ENCODE data around the gene POLDIP2. TPM values are rescaled to one million over a fixed set of nuclear protein-coding genes. Genes with fewer than 3 reads are reported as not detected.
A peak's percentile ranks its signal among the peaks of the same experiment; 100 is the strongest.

The POLDIP2 gene, protein sequence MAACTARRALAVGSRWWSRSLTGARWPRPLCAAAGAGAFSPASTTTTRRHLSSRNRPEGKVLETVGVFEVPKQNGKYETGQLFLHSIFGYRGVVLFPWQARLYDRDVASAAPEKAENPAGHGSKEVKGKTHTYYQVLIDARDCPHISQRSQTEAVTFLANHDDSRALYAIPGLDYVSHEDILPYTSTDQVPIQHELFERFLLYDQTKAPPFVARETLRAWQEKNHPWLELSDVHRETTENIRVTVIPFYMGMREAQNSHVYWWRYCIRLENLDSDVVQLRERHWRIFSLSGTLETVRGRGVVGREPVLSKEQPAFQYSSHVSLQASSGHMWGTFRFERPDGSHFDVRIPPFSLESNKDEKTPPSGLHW
- polyA plus RNA-seq (ENCODE audit: insufficient read depth in 1 of 5, insufficient read length in 5 of 5, low replicate concordance in 1 of 5): 10 to 100 TPM; 56.2 to 68.3 (median 58.9) TPM
- long read RNA-seq, donor 1, transcript POLDIP2-201 (11 exons, 2,121 nt): major isoform, 24 of 29 reads
- long read RNA-seq, donor 1, partial matches to known transcripts: 5 of 29 reads
- long read RNA-seq, donor 1, other reads (novel, unspliced or antisense): 0 of 29 reads
- long read RNA-seq, donor 2, transcript POLDIP2-201 (11 exons, 2,121 nt): major isoform, 21 of 21 reads
- long read RNA-seq, donor 2, partial matches to known transcripts: 0 of 21 reads
- long read RNA-seq, donor 2, other reads (novel, unspliced or antisense): 0 of 21 reads
- long read RNA-seq, donor 3, transcript POLDIP2-201 (11 exons, 2,121 nt): major isoform, 23 of 29 reads
- long read RNA-seq, donor 3, partial matches to known transcripts: 6 of 29 reads
- long read RNA-seq, donor 3, other reads (novel, unspliced or antisense): 0 of 29 reads
- long read RNA-seq, donor 4, transcript POLDIP2-201 (11 exons, 2,121 nt): major isoform, 8 of 8 reads
- long read RNA-seq, donor 4, partial matches to known transcripts: 0 of 8 reads
- long read RNA-seq, donor 4, other reads (novel, unspliced or antisense): 0 of 8 reads
- long read RNA-seq, donor 5, transcript POLDIP2-201 (11 exons, 2,121 nt): major isoform, 26 of 26 reads
- long read RNA-seq, donor 5, partial matches to known transcripts: 0 of 26 reads
- long read RNA-seq, donor 5, other reads (novel, unspliced or antisense): 0 of 26 reads
- long read RNA-seq, donor 6, transcript POLDIP2-201 (11 exons, 2,121 nt): major isoform, 20 of 20 reads
- long read RNA-seq, donor 6, partial matches to known transcripts: 0 of 20 reads
- long read RNA-seq, donor 6, other reads (novel, unspliced or antisense): 0 of 20 reads
- long read RNA-seq, donor 7, transcript POLDIP2-201 (11 exons, 2,121 nt): major isoform, 25 of 66 reads
- long read RNA-seq, donor 7, partial matches to known transcripts: 41 of 66 reads
- long read RNA-seq, donor 7, other reads (novel, unspliced or antisense): 0 of 66 reads
- long read RNA-seq, donor 8, transcript POLDIP2-201 (11 exons, 2,121 nt): major isoform, 9 of 9 reads
- long read RNA-seq, donor 8, partial matches to known transcripts: 0 of 9 reads
- long read RNA-seq, donor 8, other reads (novel, unspliced or antisense): 0 of 9 reads

DNA sequence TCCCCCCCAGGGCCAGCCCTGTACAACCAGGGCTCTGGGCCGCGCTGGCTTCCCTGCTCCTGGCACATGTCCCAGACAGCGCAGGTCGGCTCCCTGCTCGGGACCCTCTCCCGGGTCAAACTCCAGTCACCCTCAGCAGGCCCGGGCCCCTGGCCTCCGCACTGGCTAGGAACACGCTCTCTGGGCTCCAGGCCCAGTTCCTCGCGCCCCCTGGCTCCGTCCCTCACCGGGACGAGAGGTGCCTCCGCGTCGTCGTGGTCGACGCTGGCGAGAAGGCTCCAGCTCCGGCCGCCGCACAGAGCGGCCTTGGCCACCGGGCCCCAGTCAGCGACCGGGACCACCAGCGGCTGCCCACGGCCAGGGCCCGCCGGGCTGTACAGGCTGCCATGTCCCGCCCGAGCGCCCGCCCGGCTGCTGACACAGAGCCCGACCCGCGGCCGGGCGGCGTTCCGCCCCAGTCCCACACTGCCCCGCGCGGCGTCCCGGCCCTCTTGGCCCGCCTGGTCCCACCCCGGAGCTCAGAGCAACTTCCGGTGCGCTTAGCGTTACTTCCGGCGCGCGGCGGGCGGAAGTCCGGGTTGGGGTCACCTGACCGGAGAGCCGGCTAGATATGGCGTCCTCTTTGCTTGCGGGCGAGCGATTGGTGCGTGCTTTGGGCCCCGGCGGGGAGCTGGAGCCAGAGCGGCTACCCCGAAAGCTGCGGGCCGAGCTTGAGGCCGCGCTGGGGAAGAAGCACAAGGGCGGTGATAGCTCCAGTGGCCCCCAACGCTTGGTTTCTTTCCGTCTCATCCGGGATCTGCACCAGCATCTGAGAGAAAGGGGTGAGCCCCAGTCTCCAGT is at the start of gene POLDIP2:
Gene POLDIP2, minus strand, starts transcription at position 467 of the 840 bp plus-strand sequence. Its CDS starts 79 bp downstream, at position 388.
- DNase-seq: peak; percentile 94

DNA sequence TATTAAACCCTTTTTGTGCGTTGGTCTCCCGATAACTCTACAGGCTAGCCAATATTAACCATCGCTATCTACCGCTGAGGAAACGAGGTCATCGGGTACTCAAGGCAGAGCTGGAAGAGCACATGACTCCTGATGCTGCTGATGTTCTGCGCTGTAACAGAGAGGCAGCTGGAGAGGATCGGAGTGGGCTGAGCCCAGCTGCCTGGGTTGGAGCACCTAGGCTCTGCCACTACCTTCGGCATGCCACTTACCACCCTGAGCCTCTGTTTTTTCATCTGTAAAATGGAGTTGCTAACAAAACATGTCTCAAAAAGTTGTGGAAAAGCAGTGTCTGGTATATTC is 49.1 kb upstream of the POLDIP2 start:
- no peak for DNase-seq

DNA sequence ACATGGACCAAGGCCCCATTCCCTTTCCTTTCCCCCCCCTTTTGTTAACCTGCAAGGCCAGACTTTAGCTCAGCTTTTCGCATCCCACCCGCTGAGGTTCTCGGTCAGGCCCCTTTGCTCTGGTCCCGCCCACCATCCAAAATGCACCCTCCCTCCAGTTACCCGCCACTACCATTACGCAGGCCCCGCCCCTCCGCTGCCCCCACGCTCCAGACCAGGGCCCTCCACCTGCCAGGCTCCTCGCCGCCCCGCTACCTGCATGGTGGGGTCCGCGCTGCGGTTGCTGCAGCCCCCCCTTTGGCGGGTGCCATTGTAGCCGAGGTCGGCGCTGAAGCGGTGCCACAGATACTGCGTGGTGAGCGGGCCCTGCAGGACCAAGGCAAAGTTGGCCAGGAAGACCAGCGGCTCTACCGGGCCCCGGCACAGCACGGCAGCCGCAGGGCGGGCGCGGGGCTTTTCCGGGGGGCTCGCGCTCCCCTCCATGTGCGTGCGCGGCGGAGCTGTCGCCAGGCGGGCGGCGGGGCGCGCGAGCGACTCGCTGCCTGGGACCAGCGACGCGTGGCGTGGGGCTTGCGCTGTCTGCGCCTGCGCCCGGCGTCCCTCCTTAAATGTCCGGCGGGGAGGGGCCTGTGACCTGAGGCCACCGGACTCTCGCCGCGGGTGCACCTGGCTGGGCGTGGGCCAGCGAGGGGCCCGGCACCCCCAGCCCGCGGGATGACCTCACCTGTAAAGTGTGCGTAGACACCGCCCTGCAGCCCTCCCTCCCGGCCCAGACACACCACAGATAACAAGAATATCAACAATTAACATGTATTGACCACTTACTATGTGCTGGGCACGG is 48.5 kb upstream of the POLDIP2 start, which contains the start of gene SLC46A1:
Gene SLC46A1, minus strand, starts transcription at position 581 of the 841 bp plus-strand sequence. Its CDS starts 98 bp downstream, at position 483.
- DNase-seq: peak in 1 of 2 donors; percentile 41

DNA sequence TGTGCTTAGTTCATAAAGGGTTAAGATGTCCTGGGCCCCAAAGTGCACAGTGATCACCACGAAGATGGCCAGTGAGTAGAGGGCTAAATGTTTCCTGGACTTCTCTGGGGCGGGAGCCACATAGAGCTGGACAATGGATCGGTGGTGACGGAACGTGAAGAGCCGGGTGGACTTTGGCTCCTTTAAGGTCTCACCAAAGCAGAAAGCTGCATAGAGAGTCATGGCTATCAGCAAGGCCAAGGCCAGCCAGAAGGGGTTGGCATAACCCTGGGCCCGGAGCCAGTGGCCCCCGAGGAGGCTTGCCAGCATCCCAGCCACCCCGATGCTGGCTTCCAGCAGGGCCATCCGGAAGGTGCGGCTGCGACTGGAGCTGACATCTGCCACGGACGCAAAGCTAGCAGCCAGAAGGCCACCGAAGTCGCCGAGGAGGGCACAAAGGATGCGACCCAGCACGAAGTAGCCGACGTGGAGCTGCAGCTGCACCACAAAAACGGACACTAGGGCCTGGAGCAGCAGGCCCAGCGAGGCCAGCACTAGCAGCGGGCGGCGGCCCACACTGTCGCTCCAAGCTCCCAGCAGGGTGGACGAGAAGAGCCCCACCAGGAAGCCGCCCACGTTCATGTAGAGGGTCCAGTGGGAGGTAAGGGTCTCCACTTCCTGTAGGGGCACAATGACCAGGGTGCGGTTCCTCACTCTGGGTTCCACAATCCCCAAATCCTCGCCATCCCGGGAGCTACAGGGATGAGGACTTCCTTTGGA is 47.7 kb upstream of the POLDIP2 start:
- DNase-seq: no peak

DNA sequence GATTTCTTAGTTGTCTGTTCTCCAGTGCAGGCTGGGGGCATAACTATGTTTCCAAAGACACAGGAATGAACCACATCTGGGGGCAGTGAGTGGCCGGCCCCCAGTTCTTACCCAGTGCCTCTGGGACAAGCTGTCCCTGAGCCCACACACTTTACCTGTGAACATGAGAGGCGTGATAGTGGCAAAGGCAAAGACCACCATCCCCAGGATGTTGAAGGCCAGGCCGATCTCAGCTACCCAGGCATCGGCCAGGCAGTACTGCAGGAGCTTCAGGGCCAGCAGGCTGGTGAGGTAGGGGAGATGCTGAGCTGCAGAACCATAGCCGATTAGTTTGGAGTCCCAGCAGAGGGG is 47.1 kb upstream of the POLDIP2 start:
- no peak for DNase-seq

DNA sequence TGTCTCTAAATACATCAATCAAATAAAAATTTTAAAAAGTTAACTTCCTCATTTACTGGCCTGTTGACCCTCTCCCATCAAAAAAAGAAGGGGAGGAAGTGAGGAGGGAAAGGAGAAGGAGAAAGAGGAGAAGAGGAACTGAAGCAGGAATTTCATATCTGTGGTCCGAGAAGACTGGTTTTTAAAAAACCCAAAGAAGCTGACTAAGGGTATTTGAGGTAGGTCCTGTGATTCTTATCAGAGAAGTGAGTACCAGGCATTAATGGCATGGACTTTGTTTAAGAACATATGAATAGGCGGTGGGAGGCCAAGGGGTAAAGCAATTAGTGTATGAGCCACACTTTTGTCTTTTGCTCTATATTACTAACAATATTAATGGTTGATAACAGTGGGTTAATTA is 46.7 kb upstream of the POLDIP2 start:
- no peak for DNase-seq

DNA sequence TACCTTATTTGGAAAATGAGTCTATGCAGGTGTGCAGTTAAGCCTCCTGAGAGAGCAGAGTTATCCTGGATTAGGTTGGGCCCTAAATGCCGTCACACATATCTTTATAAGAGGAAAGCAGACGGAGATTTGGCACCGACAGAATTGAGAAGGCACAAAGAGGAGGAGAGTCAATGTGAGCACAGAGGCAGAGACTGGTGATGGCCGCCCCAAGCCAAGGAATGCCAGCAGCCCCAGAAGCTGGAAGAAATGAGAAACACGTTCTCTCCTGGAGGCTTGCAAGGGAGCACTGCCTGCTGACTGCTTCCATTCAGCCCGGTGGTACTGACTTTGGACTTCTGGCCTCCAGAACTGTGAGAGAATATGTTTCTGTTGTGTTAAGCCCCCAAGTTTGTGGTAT is 45.5 kb upstream of the POLDIP2 start:
- DNase-seq: no peak

DNA sequence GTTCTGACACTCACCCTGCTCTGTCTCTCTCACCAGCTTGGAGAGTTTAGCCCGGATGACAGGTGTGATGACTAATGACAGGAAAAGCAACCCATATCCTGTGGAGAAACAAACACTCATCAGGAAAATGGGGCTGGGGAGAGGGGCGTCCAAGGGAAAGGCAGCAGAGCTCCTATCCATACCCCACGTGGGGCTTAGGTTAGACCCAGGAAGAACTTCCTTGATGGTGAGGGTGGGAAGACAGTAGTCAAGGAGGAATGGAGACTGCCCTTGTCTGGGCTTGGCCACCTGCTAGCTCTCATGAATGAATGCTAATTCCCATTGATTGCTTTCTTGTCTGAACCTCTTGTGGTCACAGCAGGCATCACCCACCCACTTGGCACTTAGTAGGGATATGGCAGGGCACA is 44.9 kb upstream of the POLDIP2 start:
- DNase-seq: no peak

DNA sequence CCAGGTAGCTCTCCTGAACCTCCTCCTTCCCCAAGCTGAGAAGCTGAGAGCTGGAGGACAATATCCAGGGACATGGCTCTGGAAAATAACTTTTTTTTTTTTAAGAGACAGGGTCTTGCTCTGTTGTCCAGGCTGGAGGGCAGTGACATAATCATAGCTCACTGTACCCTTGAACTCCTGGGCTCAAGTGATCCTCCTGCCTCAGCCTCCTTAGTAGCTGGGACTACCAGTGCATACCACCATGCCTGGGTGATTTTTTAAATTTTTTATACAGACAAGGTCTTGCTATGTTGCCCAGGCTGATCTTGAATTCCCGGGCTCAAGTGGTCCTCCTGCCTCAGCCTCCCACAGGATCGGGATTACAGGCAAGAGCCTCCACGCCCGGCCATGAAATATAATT is 42.5 kb upstream of the POLDIP2 start:
- no peak for DNase-seq

DNA sequence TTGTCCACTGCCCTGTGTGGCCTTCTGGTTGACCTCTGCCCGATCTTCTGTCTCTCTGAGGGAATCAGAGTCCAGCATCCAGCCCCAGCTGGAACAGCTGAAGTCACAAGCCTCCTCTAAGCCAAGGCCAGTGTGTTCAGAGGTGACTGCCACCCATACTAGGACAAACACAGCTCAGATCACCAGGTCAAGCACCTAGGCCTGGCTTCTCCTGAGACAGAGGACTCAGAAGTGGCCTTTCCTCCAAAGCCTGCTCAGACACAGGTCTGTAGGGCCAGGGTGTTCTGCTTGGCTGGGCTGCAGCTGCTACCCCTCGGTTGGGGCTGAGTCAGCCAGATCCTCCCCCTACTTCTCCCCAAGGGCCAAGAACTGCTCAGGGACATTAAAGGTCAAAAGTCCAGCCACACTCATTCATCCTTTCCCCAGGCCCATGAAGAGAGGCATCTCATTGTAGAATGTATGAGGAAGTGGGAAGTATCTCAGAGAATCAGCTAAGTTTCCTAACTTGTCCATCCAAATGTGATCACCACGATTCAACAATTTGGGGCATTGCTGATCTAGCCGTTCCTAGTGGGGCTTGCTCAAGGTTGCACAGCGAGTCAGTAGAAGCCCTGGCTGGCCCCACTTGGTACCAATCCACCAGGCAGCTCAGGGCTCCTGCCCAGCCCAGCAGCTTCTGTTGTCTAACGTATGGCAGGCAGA is 41.1 kb upstream of the POLDIP2 start:
- no peak for DNase-seq

DNA sequence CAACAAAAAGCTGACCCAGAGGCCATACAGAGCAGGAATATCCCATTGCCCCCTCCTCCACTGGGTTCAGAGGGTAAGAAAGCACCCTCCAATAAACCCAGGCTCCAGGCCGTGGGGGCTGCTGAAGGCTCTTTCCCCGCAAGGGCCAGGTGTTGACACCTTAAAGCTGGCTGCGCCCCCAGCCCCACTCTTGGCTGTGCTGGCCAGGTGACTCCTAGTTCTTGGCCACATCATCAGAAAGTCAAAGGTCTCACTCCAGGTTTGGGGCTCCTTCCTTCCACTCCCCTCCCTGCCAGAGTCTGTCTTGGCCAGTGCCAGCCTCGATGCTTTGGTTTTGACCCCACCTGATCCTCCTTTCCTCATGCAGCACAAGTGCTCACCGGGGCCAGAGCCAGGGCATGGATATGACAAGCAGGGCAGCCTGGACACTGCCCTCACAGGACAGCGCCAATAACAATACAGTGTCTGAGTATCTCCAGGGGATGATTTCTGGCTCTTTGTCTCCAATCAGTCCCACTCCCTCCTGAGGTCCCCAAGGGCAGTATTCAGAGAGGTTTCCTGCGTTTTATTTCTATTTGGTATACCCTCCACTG is 40.5 kb upstream of the POLDIP2 start:
- no peak for DNase-seq

DNA sequence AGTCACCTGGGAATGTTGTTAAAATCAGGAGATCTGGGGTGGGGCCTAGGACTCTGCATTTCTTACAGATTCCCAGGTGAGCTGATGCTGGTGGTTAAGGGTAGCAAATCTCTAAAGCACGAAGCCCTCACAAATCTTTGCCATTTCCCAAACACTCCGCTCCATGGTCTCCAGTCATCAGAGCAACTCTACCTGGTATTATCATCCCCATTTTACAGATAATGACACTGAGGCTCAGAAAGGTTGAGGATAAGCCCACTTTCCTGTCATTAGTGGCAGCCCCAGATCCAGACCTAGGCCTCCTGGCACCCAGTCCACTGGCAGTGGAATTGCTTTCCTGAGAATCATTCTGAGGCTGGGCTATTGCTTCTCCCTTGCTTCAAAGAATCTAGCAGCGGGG is 39.9 kb upstream of the POLDIP2 start:
- no peak for DNase-seq

DNA sequence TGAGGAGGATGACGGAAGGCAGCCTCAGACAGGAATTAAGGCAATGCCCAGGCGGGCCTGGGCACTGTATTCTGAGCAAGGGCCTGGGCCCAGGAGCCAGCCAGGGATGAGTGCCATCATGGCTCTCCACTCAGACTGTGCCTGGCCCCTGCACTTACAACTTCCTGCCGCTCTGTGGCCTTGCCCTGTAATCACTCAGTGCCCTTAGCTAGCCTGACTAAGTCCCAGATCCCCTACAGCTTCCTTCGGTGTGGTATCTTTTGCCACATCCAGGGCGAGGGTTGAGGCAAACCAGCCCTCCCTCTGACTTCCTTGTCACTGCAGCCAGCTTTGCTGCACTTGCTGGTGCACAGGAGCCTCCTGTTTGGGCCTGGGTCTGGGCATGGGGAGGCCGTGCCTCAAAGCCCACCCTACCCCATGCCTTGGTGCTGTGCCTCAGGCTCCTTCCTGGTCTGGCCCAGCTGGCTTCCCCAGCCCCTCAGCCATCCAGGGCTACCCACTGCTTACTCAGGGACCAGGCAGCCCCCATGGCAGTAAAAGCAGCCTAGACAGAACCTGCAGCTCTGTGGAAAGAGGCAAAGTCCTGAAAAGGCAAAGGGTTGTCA is 39.4 kb upstream of the POLDIP2 start:
- no peak for DNase-seq

DNA sequence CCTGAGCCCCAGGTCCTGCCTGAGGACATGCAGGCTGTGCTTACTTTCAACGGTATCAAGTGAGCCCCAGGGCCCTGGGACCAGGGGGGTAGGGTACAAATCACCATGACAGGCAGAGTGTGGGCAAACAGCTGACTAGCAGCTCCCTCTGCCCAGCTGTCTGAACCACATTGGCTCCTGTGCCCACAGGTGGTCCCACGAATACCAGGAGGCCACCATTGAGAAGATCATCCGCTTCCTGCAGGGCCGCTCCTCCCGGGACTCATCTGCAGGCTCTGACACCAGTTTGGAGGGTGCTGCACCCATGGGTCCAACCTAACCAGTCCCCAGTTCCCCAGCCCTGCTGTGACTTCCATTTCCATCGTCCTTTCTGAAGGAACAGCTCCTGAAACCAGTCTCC is 38.6 kb upstream of the POLDIP2 start:
- no peak for DNase-seq

DNA sequence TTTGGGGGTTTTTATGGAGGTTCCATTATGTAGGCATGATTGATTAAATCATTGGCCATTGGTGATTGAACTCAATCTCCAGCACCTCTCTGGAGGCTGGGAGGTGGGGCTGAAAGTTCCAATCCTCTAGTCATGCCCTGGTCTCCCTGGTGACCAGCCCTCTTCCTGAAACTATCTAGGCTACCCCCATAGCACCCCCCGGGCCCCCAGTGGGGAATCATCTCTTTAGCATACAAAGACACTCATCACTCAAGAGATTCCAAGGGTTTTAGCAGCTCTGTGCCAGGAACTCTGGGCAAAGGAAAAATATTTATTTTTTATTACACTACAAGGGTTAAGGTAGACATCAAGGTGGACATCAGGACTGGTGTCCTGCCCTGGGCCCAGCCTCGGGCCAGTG is 38.1 kb upstream of the POLDIP2 start:
- no peak for DNase-seq

DNA sequence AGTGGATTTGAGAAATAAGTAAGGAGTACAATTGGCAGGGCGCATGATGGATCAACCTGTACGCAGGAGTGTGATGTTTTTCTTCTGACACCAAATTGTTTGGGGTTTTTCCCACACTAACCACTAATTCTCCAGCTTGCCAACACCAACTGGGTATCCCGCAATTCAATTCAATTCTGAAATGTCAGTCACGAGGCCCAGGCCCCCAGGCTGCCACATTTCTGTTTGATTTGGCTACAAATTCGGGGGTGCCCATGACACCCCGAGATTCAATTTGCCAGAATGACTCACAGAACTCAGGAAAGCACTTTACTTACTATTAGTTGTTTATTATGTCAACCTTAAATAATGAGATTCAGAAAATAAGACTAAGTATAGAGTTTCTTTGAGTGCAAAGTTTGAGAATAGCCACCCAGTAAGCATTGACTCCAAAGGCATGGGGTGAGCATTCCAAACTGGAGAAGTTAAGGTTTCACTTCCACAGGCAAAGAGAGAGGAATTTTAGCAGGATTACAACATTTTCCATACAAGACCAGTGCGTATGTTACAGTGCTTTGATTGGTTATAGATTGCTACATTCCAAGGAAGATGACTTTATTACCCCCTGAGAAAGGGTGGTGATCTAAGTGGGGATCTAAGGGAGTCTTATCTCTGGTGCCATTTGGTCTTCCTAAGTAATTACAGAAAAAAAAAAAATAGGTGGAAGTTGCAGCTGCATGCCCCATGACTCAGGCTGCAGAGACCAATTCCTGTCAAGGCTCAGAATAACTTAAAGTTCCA is 37.2 kb upstream of the POLDIP2 start:
- DNase-seq: no peak
